NCI-H748 treated with DMSO at 0.1 percent for 48 hours (cell line): Measurements from ENCODE around the gene PLXNA3.

Experiments
- DNase-seq: peaks from one replicate; lab custom pipeline; 2025; lab: John Stamatoyannopoulos, UW

PLXNA3 gene

GRCh38 chrX:154458954-154459778 is 1.1 kb downstream of the PLXNA3 start:
- no peak for DNase-seq

GRCh38 chrX:154459832-154460231 is 1.8 kb downstream of the PLXNA3 start:
- DNase-seq: no peak

- no peak for DNase-seq
These were observed 2.2 kb downstream of the PLXNA3 start for GRCh38 chrX:154460326-154460725.

GRCh38 chrX:154462396-154462795 is 4.3 kb downstream of the PLXNA3 start:
- DNase-seq: no peak

- DNase-seq: no peak
These were observed 5.6 kb downstream of the PLXNA3 start for GRCh38 chrX:154463611-154464220.

GRCh38 chrX:154464806-154465365 is 6.8 kb downstream of the PLXNA3 start:
- no peak for DNase-seq

GRCh38 chrX:154465601-154466000 is 7.5 kb downstream of the PLXNA3 start:
- no peak for DNase-seq

- no peak for DNase-seq
These were observed 8.0 kb downstream of the PLXNA3 start for GRCh38 chrX:154466036-154466435.

GRCh38 chrX:154466907-154467306 is 8.8 kb downstream of the PLXNA3 start:
- DNase-seq: no peak

- DNase-seq: no peak
These were observed 9.5 kb downstream of the PLXNA3 start for GRCh38 chrX:154467556-154467955.

- DNase-seq: no peak
These were observed 10.1 kb downstream of the PLXNA3 start for GRCh38 chrX:154468217-154468616.

GRCh38 chrX:154469114-154469513 is 11.0 kb downstream of the PLXNA3 start:
- no peak for DNase-seq

GRCh38 chrX:154469880-154470279 is 11.8 kb downstream of the PLXNA3 start:
- no peak for DNase-seq

- DNase-seq: no peak
These were observed 12.4 kb downstream of the PLXNA3 start for GRCh38 chrX:154470434-154470833.

GRCh38 chrX:154470914-154471568 is 13.0 kb downstream of the PLXNA3 start:
- DNase-seq: no peak

- DNase-seq: no peak
These were observed 14.0 kb downstream of the PLXNA3 start for GRCh38 chrX:154471839-154472684.

GRCh38 chrX:154472685-154473632 is 14.9 kb downstream of the PLXNA3 start:
- no peak for DNase-seq

- DNase-seq: no peak
These were observed 15.6 kb downstream of the PLXNA3 start for GRCh38 chrX:154473683-154474082.

GRCh38 chrX:154476821-154477220 is 18.7 kb downstream of the PLXNA3 start:
- no peak for DNase-seq

- no peak for DNase-seq
These were observed 19.9 kb downstream of the PLXNA3 start for GRCh38 chrX:154477891-154478477.
